ENCODE data around the gene ERC2. TPM values are rescaled to one million over a fixed set of nuclear protein-coding genes. Genes with fewer than 3 reads are reported as not detected.

ERC2 gene
- total RNA-seq, 1 donor: 0.43 TPM

- no peak overlapping the region for H3K4me3 ChIP-seq (ENCODE audit: low read depth, low read length)
- no peak for TF ChIP-seq CTCF (IDR thresholded peaks at IDR 0.05; ENCODE audit: insufficient read depth, low read depth, low read length)
- DNase-seq (ENCODE audit: low read depth): no peak
Measured at GRCh38 chr3:55554634-55555425, 913.4 kb downstream of the ERC2 start.

GRCh38 chr3:55551644-55552043, 916.6 kb downstream of the ERC2 start:
- no peak overlapping the region for H3K4me3 ChIP-seq (ENCODE audit: low read depth, low read length)
- no peak for TF ChIP-seq CTCF (IDR thresholded peaks at IDR 0.05; ENCODE audit: insufficient read depth, low read depth, low read length)
- DNase-seq (ENCODE audit: low read depth): no peak

GRCh38 chr3:55549177-55549576, 919.1 kb downstream of the ERC2 start:
- peak; percentile 39 for TF ChIP-seq CTCF (IDR thresholded peaks at IDR 0.05; ENCODE audit: insufficient read depth, low read depth, low read length)
- peak; percentile 60 for DNase-seq (ENCODE audit: low read depth)
- H3K4me3 ChIP-seq (ENCODE audit: low read depth, low read length): no peak overlapping the region

- no peak overlapping the region for H3K4me3 ChIP-seq (ENCODE audit: low read depth, low read length)
- TF ChIP-seq CTCF (IDR thresholded peaks at IDR 0.05; ENCODE audit: insufficient read depth, low read depth, low read length): no peak
- DNase-seq (ENCODE audit: low read depth): no peak
Measured at GRCh38 chr3:55546866-55547669, 921.2 kb downstream of the ERC2 start.

- H3K4me3 ChIP-seq (ENCODE audit: low read depth, low read length): no peak overlapping the region
- DNase-seq (ENCODE audit: low read depth): no peak
- TF ChIP-seq CTCF (IDR thresholded peaks at IDR 0.05; ENCODE audit: insufficient read depth, low read depth, low read length): no peak
Measured at GRCh38 chr3:55545995-55546394, 922.3 kb downstream of the ERC2 start.

GRCh38 chr3:55544219-55544618, 924.0 kb downstream of the ERC2 start:
- DNase-seq (ENCODE audit: low read depth): no peak
- TF ChIP-seq CTCF (IDR thresholded peaks at IDR 0.05; ENCODE audit: insufficient read depth, low read depth, low read length): no peak
- no peak overlapping the region for H3K4me3 ChIP-seq (ENCODE audit: low read depth, low read length)

Data from fibroblast of villous mesenchyme (primary cell).